Heart left ventricle (tissue), 16 donors: ENCODE measurements around the gene SLC51A. TPM values are rescaled to one million over a fixed set of nuclear protein-coding genes. Genes with fewer than 3 reads are reported as not detected.
"Not testable (repeated sequence)": the region's sequence is repeated elsewhere in the genome, so short reads cannot be mapped to it uniquely, and the experiment has no call there.

Source experiments
- ATAC-seq, 4 donors: fragments of 200-7000 bp; cut with Tn5 transposase; one replicate each; pipeline ENCODE4 v1.9.1; 2020 to 2022; ENCODE audit warnings: moderate library complexity in 4 of 4, mild to moderate bottlenecking in 3 of 4, moderate number of reproducible peaks in 1 of 4
- DNase-seq, 5 donors: peaks; one replicate each; pipeline ENCODE4 v3.0.0-alpha.2; 2020
- H3K27ac ChIP-seq, 12 donors: fragments of 200-600 bp; sonication (generic) in 4 of 12; one replicate each; pipeline versions ENCODE4 v1.5.0 to v1.8.0; 2016 to 2022; ENCODE audit warnings: mild to moderate bottlenecking in 2 of 12
- H3K27me3 ChIP-seq, 9 donors: fragments of 200-600 bp; sonication (generic) in 2 of 9; one replicate each; pipeline versions ENCODE4 v1.5.1 to v1.8.0; 2016 to 2022; ENCODE audit warnings: mild to moderate bottlenecking in 3 of 9
- H3K36me3 ChIP-seq, 9 donors: fragments of 200-600 bp; sonication (generic) in 2 of 9; one replicate each; pipeline versions ENCODE4 v1.5.0 to v1.8.0; 2018 to 2022; ENCODE audit warnings: mild to moderate bottlenecking in 2 of 9
- H3K4me1 ChIP-seq, 12 donors: fragments of 200-600 bp; sonication (generic) in 4 of 12; one replicate each; pipeline versions ENCODE4 v1.5.0 to v1.8.0; 2016 to 2022; ENCODE audit warnings: mild to moderate bottlenecking in 3 of 12
- H3K4me3 ChIP-seq, 12 donors: fragments of 200-600 bp; sonication (generic) in 4 of 12; one replicate each; pipeline versions ENCODE4 v1.5.0 to v1.8.0; 2017 to 2022; ENCODE audit warnings: mild to moderate bottlenecking in 9 of 12, moderate library complexity in 4 of 12
- H3K9me3 ChIP-seq, 12 donors: fragments of 200-600 bp; sonication (generic) in 4 of 12; one replicate each; pipeline versions ENCODE4 v1.5.0 to v1.8.0; 2016 to 2022; ENCODE audit warnings: mild to moderate bottlenecking in 1 of 12
- CTCF ChIP-seq, 12 donors: fragments of 200-600 bp; sonication (generic) in 4 of 12; IDR thresholded peaks; one replicate each; pipeline versions ENCODE4 v1.5.0 to v1.8.0; 2018 to 2022; ENCODE audit warnings: antibody characterized with exemption in 12 of 12, mild to moderate bottlenecking in 5 of 12
- POLR2A ChIP-seq, 2 donors: fragments of 450-650 bp; IDR thresholded peaks; one replicate each; pipeline ENCODE4 v1.6.1; 2017; ENCODE audit warnings: antibody characterized with exemption in 2 of 2, mild to moderate bottlenecking in 2 of 2, moderate library complexity in 2 of 2
- WGBS, 4 donors: extraction: QIAGEN DNeasy Blood & Tissue Kit in 2 of 4; methylation state at CpG; one replicate each; pipeline versions ENCODE4 v1.1.5 to v1.1.7; 2013 to 2018; 5-methylcytosine and 5-hydroxymethylcytosine counted together
- intact Hi-C, 10 donors: fragments of 100-400 bp; cut with DNase I; formaldehyde crosslinking; loops; one replicate each; pipeline versions ENCODE4 v1.11.1 to v1.14.2; 2022
- long read RNA-seq, 3 donors: library from polyadenylated mRNA; unstranded; transcript quantifications; one replicate each; pipeline ENCODE4 v2.0.0, GENCODE V29; 2020 to 2021
- polyA plus RNA-seq, 2 donors: library from polyadenylated mRNA; stranded (reverse); fragments of 200-250 nt; gene quantifications; one replicate each; pipeline ENCODE4 v1.2.3, GENCODE V29; 2013
- total RNA-seq, 9 donors: library from RNA; depleted of rRNA in 2 of 9; stranded (reverse); fragments of >200 nt in 2 of 9; fragmentation: NEBNext Ultra II Directional in 3 of 9; extraction: Animal tissue kit (Norgen Biotek cat#: 25700) in 3 of 9; gene quantifications; one replicate each; pipeline versions ENCODE4 v1.1.0 to v1.2.4, GENCODE V29; 2016 to 2023
- donor health status: ischemic (EF 13 %, LVEDD 7.1; RV severe dilation, severe dysfunction).
- donor health status: healthy with polysubstance abuse.
- donor health status: DM: no; HTN: yes; CAD: no.
- donor health status: DM: no; HTN: no; CAD: no.
- donor health status: ischemic (EF 25% LVEDD 6.9; RV normal size, moderate dysfunction).
- donor health status: ischemic (EF 25% LVEDD 5.7; RV mildly dilated, moderate dysfunction).
- donor health status: healthy.
- donor health status: DM: yes; HTN: yes; CAD: no.
- donor health status: ischemic (EF 35%, LVEDD 5.7; RV mildly dilated, moderate dysfunction).
- donor health status: nonischemic (EF 11% LVEDD 7.7; RV severe dilation, severe dysfunction).
- donor health status: DM: yes; HTN: yes; CAD: no.
- donor health status: PGD.
- donor health status: ischemic (EF 29% LVEDD 5.4; RV normal size, mild dysfunction).
- donor health status: nonischemic (EF 23%, LVEDD 6.1; RV moderate dilation, normal function).

Gene SLC51A
- total RNA-seq (1 to 10 TPM in 1 of 9 donors, under 1 TPM in 1, not detected in 7; 0.83 to 1.9 TPM), polyA plus RNA-seq (under 1 TPM; 0.18 to 0.72 TPM)
- long read RNA-seq, donor 1, partial matches to known transcripts: 0 of 7 reads
- long read RNA-seq, donor 1, other reads (novel, unspliced or antisense): 7 of 7 reads
- long read RNA-seq, donor 2, partial matches to known transcripts: 0 of 2 reads
- long read RNA-seq, donor 2, other reads (novel, unspliced or antisense): 2 of 2 reads
- long read RNA-seq, donor 3, partial matches to known transcripts: 0 of 1 reads
- long read RNA-seq, donor 3, other reads (novel, unspliced or antisense): 1 of 1 reads

GRCh38 chr3:196216089-196216564 is at the start of gene SLC51A:
TSS of gene SLC51A (plus strand) at chr3:196216534. CDS start at chr3:196216713, 179 bp downstream.
- 45 to 66% (median 55%) methylated on average over 9 to 15 of the region's 15 CpGs for WGBS, 4 donors
- H3K4me1 ChIP-seq: peaks cover 0 to 27% (median 2%) of the 10 kb centered on the region in 12 donors
- intact Hi-C loops: no loop called here
- DNase-seq: no peak
- ATAC-seq: no peak
- TF ChIP-seq POLR2A (IDR thresholded peaks at IDR 0.05): no peak
- no peak for TF ChIP-seq CTCF (IDR thresholded peaks at IDR 0.05)
- no peaks in the 10 kb centered on the region for H3K36me3 ChIP-seq
- H3K9me3 ChIP-seq: no peaks in the 10 kb centered on the region
- peaks cover 0 to 11% (median 0%) of the 10 kb centered on the region in 9 donors for H3K27me3 ChIP-seq
- H3K4me3 ChIP-seq: no peak within 1 kb of the TSS
- H3K27ac ChIP-seq: no peak within 1 kb of the TSS

- intact Hi-C loops: no loop called here
- no peak for ATAC-seq
- DNase-seq: no peak
- Histone ChIP-seq H3K36me3 (no peaks in the 10 kb centered on the region), H3K9me3 (no peaks in the 10 kb centered on the region), H3K27me3 (no peaks in the 10 kb centered on the region), H3K4me3 (no peak overlapping the region), H3K27ac (no peak overlapping the region), H3K4me1 (peaks cover 0 to 13% (median 6%) of the 10 kb centered on the region in 12 donors)
- TF ChIP-seq POLR2A (IDR thresholded peaks at IDR 0.05) (no peak), CTCF (IDR thresholded peaks at IDR 0.05) (no peak)
- 91 to 93% (median 93%) methylated on average over 7 of the region's 7 CpGs for WGBS, 4 donors
Measured at GRCh38 chr3:196166741-196167140, 49.6 kb upstream of the SLC51A start.

GRCh38 chr3:196168808-196169391 is 47.4 kb upstream of the SLC51A start:
- DNase-seq (peak in 2 of 5 donors; percentile 33 to 39), ATAC-seq (peak in 3 of 4 donors; percentile 38 to 66 (median 57))
- intact Hi-C loops: no loop called here
- TF ChIP-seq POLR2A (IDR thresholded peaks at IDR 0.05) (no peak), CTCF (IDR thresholded peaks at IDR 0.05) (no peak)
- Histone ChIP-seq H3K4me3 (no peak overlapping the region), H3K27ac (peak overlapping the region in 1 of 12 donors; percentile 19), H3K9me3 (no peaks in the 10 kb centered on the region), H3K36me3 (no peaks in the 10 kb centered on the region), H3K27me3 (no peaks in the 10 kb centered on the region), H3K4me1 (peaks cover 0 to 6% (median 2%) of the 10 kb centered on the region in 12 donors)
- 34 to 61% (median 44%) methylated on average over 6 of the region's 6 CpGs for WGBS, 4 donors

- DNase-seq (no peak), ATAC-seq (no peak)
- no peak for TF ChIP-seq CTCF (IDR thresholded peaks at IDR 0.05)
- TF ChIP-seq POLR2A (IDR thresholded peaks at IDR 0.05): no peak
- Histone ChIP-seq H3K27me3 (no peaks in the 10 kb centered on the region), H3K27ac (peak overlapping the region in 1 of 12 donors; percentile 60), H3K4me1 (peaks cover 0 to 4% (median 0%) of the 10 kb centered on the region in 12 donors), H3K9me3 (no peaks in the 10 kb centered on the region), H3K36me3 (no peaks in the 10 kb centered on the region), H3K4me3 (no peak overlapping the region)
- WGBS, 4 donors: 85 to 90% (median 87%) methylated on average over 4 to 5 of the region's 5 CpGs
- intact Hi-C loops: no loop called here
Measured at GRCh38 chr3:196169836-196170240, 46.5 kb upstream of the SLC51A start.

- WGBS, 4 donors: 96 to 98% (median 97%) methylated on average over 12 of the region's 12 CpGs
Measured at GRCh38 chr3:196170296-196170695, 46.0 kb upstream of the SLC51A start.

More at GRCh38 chr3:196170296-196170695, 46.0 kb upstream of the SLC51A start:
- DNase-seq, H3K4me1 ChIP-seq, H3K4me3 ChIP-seq, intact Hi-C loops, H3K27me3 ChIP-seq, ATAC-seq, H3K9me3 ChIP-seq, H3K36me3 ChIP-seq: not testable (repeated sequence)
- peak overlapping the region in 1 of 12 donors; percentile 60 for H3K27ac ChIP-seq
